Measurements from ENCODE around the gene PTOV1.

PTOV1 gene

GRCh38 chr19:49877020-49877878 is 26.3 kb downstream of the PTOV1 start, which contains the start of the genes AKT1S1 and TBC1D17:
TSS of gene AKT1S1 (minus strand) at chr19:49877355. CDS start at chr19:49873295, 4,060 bp downstream.
TSS of gene TBC1D17 (plus strand) at chr19:49877702. CDS start at chr19:49877724, 22 bp downstream.
- DNase-seq, result peak; percentile 100

- peak; percentile 97 for DNase-seq
Measured at GRCh38 chr19:49877879-49878743, 27.2 kb downstream of the PTOV1 start.

- no peak for DNase-seq
Measured at GRCh38 chr19:49878744-49879070, 27.7 kb downstream of the PTOV1 start.

GRCh38 chr19:49879243-49879963 is 28.4 kb downstream of the PTOV1 start:
- no peak for DNase-seq

GRCh38 chr19:49880162-49880869 is 29.4 kb downstream of the PTOV1 start:
- DNase-seq, result no peak

- DNase-seq, result no peak
Measured at GRCh38 chr19:49881186-49881585, 30.2 kb downstream of the PTOV1 start.

GRCh38 chr19:49881672-49882394 is 30.9 kb downstream of the PTOV1 start:
- DNase-seq, result no peak

GRCh38 chr19:49882643-49883042 is 31.7 kb downstream of the PTOV1 start:
- DNase-seq, result no peak

GRCh38 chr19:49883094-49883493 is 32.1 kb downstream of the PTOV1 start:
- DNase-seq, result no peak

GRCh38 chr19:49884109-49884508 is 33.1 kb downstream of the PTOV1 start:
- DNase-seq, result no peak

GRCh38 chr19:49884760-49885159 is 33.8 kb downstream of the PTOV1 start:
- no peak for DNase-seq

GRCh38 chr19:49887037-49887664 is 36.2 kb downstream of the PTOV1 start:
- peak; percentile 13 for DNase-seq

- DNase-seq, result peak; percentile 61
Measured at GRCh38 chr19:49887665-49888509, 36.9 kb downstream of the PTOV1 start.

- peak; percentile 69 for DNase-seq
Measured at GRCh38 chr19:49888510-49888824, 37.5 kb downstream of the PTOV1 start.

- DNase-seq, result peak; percentile 24
Measured at GRCh38 chr19:49889038-49889686, 38.2 kb downstream of the PTOV1 start.

- peak; percentile 86 for DNase-seq
Measured at GRCh38 chr19:49889687-49890348, 38.9 kb downstream of the PTOV1 start.

GRCh38 chr19:49890349-49891311 is 39.7 kb downstream of the PTOV1 start:
- DNase-seq, result peak; percentile 86

- no peak for DNase-seq
Measured at GRCh38 chr19:49891393-49891792, 40.4 kb downstream of the PTOV1 start.

Data from NCI-H69 (cell line).